NCI-H82 treated with DMSO at 0.1 percent for 48 hours (cell line): ENCODE data around the gene PTPN21.

Experiments used
- DNase-seq: peaks from one replicate; lab custom pipeline; 2025; ENCODE audit not compliant: unreplicated experiment; lab: John Stamatoyannopoulos, UW

PTPN21 gene

DNA sequence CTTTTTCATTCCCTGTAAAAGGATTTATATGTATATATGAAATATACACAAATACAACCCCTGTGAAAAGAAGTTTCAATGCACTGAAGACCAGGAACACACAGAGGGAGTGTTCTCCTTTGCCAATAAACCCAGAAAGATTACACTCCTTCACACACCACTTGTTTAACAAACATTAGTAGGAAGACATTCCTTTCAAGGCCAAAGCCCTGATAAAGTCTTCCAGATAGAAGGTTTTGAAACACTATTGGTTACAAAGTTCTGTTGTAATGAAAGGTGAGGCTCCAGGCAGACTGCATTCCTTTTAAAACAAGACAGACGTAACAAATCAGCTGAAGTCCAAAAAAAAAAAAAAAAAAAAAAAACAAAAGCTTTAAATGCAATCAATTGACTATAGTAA lies 81.0 kb downstream of the PTPN21 start:
- DNase-seq, result no peak

DNA sequence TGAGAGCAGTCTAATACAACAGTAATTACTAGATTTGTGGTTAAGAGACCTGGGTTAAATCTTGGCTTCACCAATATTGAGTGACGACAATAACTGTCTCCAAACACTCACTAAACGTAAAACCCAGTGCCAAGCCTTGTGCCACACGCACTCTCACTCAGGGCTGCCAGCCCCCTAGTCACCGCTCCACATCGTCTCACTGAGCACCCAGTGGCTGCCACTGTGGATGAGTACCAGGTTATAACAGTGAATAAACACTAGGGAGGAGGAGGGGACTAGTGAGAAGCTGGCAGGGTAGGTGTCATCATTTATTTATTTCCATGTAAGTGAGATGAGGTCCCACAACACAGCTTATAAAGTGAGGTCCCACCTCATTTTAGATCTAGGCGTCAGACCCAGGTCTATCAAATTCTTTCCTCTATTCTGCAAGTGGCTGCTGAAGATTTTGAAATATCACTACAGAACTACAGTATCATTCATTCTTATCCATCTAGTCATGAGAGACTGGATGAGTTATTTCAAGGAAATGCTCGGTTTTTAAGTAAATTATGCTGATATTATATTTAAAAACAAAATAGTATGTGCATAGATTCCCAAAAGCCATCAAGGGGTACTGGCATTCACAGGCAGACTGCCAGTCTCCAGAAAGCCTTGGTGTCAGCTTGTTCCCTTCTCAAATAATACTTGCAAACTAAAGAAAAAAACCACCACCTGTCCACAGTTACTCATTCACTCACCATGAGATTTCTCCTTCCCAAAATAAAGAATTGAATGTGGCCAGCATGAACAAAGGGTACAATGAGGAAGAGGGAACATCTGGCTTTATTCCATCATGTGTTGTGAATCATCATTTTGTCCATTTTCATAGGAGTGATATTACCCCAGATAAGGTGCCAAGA lies 84.0 kb downstream of the PTPN21 start:
- DNase-seq, result no peak

DNA sequence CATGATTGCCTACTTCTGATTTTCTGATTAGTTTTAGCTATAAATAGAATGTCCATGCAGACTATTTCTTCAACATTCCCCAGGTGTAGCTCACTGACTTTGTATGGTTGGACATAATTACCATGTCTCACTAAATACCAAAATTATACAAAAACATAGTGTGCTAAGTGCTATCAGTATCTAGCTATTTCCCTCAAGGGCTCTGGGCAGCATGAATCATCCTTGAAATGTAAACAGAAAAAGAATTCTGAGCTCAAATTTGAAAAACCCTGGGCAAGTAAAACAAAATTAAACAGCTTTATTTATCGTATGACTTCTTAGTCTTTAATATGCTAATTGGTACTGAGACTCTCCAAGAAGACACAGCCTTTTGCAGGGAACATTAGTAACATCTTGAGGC lies 86.4 kb downstream of the PTPN21 start:
- no peak for DNase-seq

DNA sequence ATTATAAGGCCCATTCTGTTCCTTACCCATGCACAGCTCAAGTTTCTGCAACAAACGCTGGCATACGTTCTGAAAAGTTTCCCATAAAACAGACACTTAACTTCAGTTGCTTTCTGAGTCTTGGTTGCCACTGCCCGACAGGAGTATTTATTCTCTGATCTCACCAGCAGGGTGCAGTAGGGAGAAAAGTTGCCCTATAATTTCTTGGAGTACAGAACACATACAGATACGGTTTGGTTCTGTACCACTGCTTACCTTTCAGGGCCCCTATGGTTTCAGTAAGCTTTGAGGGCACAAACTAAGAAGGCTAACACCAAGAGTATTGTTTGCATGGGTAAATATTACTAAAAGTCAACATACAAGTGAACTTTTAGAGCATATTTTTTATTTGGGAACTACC lies 91.5 kb downstream of the PTPN21 start:
- DNase-seq, result no peak

DNA sequence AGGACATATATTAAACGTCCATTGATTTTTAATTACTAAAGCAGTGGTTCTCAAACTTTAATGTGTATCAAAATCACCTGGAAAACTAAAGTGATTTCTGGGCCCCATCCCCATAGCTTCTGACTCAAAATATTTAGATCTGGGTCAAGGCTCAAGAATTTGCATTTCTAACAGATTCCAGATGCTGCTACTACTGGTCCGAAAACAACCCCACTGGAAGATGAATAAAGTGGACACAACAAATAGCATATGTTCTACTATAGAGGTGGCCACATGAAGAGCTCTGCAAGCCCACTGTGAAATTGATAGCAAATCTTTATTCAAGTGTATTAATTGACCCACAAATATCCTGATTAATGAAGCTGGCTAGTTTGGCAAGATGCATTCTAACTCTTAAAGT lies 99.9 kb downstream of the PTPN21 start:
- DNase-seq, result no peak

DNA sequence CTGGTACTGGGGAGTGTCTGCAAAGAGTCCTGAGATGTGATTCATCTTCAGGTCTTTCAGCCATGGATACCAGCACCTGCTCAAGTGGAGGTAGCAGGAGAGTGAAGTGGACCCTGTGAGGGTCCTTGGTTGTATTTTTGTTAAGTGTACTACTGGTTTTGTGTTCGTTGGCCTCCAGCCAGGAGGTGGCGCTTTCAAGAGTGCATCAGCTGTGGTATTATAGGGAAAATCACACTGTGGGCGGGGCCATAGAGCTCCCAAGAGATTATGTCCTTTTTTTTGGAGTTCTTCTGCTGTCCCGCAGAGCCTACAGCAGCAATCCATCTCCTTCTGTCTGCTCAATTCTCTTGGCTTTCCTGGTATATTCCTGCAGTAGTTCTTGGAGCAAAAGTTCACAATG lies 102.6 kb downstream of the PTPN21 start:
- no peak for DNase-seq

DNA sequence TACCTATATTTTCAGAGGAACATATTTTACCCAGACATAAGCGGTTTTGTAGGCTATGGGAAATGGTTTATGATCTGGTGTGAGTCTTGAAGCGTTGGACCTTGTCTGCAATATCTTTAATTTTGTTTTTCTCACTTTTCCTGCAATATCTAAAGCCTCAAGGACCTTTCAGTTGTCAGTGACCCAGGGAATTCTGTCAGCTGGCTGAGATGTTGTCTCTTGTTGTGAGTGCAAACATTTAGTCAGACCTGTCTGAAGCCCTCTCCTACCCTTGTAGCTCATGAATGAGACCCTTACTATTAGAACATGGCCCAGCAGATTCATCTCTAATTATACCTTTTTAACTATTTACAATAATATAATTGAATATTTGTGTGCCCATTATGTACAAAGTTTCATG lies 115.7 kb downstream of the PTPN21 start:
- no peak for DNase-seq

DNA sequence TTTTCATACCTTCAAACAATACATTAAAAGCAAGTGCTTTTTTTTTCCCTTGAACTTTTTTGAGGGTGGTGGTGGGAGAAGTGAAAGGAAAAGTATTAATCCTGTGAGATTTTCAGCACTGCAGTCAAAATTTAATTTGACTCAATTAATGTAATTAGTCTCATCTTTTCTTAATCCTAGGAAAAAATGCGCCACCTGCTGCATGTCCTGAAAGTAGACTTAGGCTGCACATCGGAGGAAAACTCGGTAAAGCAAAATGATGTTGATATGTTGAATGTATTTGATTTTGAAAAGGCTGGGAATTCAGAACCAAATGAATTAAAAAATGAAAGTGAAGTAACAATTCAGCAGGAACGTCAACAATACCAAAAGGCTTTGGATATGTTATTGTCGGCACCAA lies 117.1 kb downstream of the PTPN21 start:
- peak; percentile 52 for DNase-seq

DNA sequence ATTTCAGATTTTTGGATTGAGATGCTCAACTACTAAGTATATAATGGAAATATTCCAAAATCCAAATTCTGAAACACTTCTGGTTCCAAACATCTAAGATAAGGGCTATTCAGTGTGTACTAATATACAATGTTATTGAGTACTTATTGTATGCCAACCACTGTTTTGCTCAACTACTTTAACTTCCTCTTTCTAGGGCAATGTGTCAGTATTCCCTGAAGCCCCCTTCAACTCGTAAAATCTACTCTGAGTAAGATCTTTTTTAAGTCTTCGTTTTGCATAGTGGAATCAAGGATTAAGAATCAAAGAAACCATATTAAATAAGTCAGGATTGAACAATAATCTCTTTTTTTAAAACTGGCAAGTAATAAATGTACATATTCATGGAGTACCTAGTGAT lies 123.8 kb downstream of the PTPN21 start:
- no peak for DNase-seq

DNA sequence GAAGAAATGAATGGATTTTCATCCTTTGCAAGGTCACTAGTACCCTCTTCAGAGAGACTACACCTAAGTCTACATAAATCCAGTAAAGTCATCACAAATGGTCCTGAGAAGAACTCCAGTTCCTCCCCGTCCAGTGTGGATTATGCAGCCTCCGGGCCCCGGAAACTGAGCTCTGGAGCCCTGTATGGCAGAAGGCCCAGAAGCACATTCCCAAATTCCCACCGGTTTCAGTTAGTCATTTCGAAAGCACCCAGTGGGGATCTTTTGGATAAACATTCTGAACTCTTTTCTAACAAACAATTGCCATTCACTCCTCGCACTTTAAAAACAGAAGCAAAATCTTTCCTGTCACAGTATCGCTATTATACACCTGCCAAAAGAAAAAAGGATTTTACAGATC lies 128.5 kb downstream of the PTPN21 start:
- no peak for DNase-seq

DNA sequence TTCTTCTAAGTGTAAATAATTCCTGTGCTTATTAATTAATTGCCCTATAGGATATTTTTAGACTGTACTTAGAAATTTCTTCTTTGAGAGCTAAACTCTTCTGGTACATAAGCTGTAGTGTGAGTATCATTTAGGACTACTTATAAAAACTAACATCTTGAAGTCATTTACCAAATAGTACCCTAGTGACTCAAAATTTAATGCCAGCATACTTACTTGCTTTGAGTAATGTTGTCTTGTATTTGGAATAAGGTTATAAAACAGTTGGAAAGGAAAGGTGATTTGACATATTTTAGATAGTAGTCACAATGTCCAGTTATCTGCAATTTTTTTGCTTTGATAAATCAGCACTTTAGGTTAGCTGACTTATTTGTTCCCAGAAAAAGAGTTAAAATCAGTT lies 130.2 kb downstream of the PTPN21 start:
- DNase-seq, result no peak

DNA sequence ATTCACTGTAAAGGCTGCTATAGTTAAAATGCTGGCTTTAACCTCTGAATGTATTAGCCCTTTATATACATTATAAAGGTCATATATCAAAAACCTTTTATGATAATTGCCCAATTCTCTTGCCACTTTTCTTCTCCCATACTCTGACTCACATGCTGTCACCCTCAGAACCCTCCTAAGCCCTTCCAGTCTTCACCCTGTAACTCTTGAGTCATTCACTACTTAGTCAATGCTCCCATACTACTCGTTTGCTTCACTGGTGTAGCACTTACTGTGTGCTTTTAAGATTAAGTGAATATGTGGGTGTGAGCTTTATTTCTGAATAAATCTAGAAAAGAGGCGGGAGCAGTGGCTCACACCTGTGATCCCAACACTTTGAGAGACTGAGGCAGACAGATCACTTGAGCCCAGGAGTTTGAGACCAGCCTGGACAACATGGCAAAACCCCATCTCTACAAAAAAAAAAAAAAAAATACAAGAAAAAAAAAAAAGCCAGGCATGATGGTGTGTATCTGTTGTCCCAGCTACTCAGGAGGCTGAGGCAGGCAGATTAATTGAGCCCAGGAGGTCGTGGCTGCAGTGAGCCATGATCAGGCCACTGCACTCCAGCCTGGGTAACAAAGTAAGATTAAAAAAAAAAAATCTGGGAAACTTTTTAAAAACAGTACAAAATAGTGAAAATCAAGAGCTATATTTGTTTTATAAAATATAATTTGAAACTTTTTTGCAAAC lies 131.7 kb downstream of the PTPN21 start:
- no peak for DNase-seq

DNA sequence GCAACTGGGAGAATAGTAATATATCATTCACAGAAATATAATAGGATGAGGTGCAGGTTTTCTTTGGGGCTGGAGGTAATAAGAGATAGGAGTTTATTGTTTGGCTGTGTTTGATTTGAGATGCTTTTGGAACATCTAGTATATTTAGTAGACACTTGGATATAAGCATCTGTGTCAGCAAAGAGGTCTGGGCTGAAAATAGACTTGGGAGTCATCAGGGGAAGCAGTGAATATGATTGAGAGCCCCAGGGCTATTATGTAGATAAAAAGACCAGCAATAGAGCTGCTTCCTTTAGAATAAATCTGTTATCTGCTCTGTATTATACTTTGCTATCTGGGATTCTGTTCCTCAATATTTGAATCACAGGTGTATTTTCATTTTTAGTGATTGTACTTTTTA lies 132.8 kb downstream of the PTPN21 start:
- DNase-seq, result no peak

DNA sequence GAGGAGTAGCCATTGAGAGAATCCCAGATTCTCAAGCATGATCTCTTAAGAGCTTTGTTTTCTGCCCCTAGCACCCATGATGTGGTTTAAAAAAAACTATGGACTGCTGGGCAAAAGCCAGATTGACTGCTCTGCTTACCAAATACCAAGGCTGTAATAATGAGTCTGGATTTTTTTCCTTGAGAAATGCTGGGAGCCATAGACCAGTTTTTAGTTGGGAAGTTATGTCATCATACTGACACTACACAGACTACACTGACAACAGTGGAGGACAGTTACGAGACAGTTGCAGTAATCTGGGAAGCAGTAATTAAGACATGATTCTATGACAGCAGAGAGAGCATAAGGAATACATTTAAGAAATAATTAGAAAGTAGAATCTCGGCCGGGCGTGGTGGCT lies 133.5 kb downstream of the PTPN21 start:
- no peak for DNase-seq

DNA sequence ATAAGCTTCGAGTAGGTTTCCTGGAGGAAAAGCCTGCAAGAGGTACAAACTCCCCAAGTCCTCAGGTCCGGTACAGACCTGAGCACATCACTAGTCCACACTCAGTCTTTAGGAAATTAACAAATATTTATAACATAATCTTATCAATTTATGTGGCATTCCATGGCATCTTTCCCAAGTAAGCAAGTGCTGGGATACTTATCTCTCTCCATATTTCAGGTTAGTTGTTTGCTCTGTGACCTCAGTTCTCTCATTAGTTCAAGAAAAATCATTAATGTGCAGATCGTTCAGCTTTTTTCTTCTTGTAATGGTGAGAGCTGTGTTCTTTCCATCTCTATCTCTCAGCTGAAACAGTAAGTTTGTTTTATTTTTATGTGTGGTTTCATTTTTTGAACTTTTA lies 134.6 kb downstream of the PTPN21 start:
- no peak for DNase-seq

DNA sequence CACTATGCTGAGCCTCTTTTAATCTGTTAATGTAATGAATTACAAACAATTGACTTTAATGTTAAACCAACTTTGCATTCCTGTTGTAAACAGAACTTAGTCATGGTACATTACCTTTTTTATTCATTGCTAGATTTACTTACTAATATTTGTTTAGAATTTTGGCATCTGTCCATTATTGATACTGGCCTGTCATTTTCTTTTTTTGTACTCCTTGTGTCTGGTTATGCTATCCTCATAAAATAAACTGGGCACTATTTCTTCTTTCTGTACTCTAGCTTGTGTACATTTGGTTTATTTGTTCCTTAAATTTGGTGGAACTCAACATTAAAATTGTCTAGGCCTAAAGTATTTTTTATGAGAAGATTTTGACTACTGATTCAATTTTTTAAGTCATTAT lies 137.2 kb downstream of the PTPN21 start:
- DNase-seq, result no peak
